SKM-1 (cell line): ENCODE data around the gene PDK4.
"Not testable (repeated sequence)": the region's sequence is repeated elsewhere in the genome, so short reads cannot be mapped to it uniquely, and the experiment has no call there.

Experiments used
- DNase-seq: peaks from one replicate; lab custom pipeline; 2025; ENCODE audit not compliant: unreplicated experiment; lab: John Stamatoyannopoulos, UW

Gene PDK4

DNA sequence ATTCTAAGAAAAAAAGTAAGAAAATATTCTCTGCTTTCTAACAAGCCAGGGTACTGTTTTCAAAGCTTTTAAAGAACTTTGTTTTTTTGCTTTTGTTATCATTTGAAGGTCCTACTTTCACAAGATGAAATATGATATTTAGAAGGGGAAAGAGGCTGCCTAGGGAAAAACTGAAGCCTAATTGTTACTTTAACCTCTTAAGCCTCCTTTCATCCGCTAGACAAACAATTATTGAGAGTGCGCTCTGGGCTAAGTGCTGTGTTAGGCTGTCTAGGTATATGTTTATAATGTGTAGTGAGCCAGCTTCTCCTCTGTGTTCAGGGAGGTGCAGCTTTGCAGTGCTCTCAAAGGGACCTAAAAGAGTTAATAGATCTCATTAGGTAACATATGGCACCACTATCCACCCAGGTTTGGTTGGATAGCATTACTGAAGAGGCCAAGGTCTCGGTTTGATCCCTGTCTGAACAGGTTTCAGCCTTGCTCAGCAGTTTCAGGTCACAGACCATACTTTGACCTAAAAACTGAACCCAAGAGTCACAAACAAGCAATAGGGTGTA lies 17.9 kb downstream of the PDK4 start:
- no peak for DNase-seq

DNA sequence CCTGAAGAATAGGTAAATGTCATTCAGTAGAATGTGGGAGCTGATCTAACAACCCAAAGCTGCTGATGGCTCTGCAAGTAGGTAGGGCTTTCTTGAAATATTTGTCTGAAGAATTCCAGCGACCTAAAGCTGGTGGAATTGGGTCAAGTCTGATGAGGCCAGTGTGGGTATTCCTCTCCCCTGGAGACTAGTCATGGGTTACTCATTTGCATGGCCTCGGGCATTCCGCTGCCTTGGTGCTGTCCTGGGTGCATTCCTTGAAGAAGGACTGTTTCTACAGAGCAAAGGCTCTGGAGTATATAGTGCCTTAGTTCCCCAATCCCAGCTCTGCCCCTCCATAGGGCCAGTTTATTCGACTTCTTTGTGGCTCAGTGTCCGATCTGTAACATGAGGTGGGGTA lies 19.2 kb downstream of the PDK4 start:
- no peak for DNase-seq

DNA sequence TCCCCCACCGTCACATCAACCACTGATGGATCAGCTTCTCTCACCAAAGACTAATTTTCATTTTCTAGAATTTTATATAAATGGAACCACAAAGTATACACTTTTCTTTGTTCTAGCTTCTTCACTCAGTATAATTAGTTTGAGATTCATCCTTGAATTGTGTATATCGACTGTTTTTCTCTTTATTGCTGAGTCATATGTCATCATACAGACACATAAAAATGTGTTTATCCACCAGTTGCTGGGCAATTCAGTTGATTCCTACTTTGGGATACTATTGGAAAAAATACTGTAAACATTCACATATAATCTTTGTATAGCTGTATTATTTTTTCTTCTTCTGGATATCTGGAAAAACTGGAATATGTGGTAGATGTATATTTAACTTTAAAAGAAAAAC lies 26.6 kb downstream of the PDK4 start:
- no peak for DNase-seq

DNA sequence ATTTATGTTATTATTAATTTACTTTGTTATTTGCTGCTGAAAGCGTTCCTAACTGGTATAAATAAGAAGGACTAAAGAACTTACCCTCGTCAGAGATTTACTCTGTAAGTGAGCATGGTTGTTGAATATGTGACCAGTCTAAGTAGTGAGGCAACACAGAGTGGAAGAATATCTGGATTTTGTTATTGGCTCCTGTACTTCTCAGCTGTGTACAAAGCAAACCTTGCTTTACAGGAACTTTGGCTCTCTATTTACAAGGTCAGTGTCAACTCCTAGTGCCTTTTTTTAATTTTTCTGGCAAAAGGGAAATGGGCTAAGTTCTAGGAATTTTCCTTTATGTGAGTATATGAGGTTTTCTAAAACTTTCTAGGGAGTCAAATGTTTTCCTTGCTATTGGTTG lies 35.6 kb downstream of the PDK4 start:
- DNase-seq = no peak

DNA sequence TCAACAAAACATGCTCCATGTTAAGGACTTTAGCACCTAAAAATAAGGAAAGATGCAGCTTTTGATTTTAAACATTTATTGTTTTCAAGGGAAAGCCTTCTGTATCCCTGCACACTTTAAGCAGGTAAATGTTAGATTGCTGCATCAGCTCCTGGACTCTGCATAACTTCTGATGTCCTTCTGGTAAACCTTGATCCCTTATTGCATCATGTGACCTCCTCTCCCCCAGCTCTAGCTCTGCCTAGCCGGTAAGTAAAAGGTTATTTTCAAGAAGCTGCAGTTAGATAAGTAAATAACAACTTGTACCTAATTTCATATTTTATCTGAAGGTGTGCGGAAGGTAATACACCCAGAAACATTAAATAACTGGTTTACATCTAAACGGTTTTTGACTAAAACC lies 37.5 kb downstream of the PDK4 start:
- no peak for DNase-seq

DNA sequence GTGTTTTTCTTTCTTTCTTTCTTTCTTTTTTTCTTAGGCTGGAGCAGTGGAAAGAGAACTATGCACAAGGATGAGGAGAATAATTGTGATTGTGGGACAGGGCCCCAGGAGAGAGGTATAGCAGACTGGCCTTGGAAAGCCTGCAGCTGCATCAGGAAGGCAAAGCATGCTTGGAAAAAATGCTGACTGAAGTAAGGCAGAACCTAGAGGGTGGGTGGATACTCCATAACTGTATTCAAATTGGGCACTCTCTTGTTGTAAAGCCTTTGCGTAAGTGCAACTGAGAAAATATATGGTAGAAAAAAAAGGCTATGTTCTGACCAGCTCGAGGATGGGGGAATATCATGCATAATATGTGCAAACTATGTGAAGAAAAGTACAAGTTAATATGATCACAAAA lies 39.5 kb downstream of the PDK4 start:
- no peak for DNase-seq

DNA sequence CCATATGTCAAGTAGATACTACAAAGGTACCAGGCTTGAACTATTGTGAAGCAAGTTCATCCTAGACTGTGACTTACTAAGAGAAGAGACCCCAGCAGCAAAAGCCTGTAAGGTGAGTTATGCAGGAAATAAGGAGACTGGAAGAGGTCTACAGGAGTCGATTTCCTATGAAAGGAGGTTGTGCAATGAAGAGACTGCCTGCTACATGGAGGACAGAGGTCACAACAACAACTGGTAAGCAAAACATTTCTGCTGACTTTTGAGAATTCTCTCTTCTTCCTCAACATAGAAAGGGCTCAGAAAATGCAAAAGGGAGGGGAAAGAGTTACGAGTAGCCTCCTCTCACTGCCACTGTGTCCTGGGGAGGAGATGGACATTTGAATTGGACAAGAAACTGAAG lies 42.4 kb downstream of the PDK4 start:
- DNase-seq = no peak

DNA sequence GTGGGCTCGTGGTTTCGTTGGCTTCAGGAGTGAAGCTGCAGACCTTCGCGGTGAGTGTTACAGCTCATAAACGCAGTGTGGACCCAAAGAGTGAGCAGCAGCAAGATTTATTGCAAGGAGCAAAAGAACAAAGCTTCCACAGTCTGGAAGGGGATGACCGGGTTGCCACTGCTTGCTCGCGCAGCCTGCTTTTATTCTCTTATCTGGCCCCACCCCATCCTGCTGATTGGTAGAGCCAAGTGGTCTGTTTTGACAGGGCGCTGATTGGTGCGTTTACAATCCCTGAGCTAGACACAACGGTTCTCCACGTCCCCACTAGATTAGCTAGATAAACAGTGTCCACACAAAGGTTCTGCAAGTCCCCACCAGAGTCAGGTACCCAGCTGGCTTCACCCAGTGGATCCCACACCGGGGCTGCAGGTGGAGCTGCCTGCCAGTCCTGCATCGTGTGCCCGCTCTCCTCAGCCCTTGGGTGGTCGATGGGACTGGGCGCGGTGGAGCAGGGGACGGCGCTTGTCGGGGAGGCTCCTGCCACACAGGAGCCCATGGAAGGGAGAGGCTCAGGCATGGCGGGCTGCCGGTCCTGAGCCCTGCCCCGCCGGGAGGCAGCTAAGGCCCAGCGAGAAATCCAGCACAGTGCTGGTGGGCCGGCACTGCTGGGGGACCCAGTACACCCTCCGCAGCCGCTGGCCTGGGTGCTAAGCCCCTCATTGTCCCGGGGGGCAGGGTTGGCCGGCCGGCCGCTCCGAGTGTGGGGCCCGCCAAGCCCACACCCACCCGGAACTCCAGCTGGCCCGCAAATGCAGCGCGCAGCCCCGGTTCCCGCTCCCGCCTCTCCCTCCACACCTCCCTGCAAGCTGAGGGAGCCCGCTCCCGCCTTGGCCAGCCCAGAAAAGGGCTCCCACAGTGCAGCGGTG lies 44.0 kb downstream of the PDK4 start:
- DNase-seq = not testable (repeated sequence)

DNA sequence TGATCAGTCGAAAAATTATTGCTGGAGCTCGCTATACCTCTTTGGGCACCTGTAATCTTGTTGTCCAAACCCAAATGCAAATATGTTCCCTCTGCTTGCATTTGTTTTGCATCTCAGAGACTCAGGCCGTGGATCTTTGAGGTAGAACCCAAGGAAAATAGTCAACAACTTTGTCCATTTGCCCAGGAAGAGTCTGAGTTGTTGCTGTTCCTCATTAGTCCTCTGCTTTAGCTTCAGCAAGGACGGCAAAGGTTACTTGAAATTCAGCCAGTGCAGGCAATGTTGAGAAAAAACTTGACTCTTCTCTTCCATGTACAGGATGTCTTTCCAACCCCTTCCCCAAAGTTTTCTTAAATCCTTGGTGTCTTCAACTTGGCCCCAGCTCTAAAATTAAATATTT lies 45.8 kb downstream of the PDK4 start:
- no peak for DNase-seq

DNA sequence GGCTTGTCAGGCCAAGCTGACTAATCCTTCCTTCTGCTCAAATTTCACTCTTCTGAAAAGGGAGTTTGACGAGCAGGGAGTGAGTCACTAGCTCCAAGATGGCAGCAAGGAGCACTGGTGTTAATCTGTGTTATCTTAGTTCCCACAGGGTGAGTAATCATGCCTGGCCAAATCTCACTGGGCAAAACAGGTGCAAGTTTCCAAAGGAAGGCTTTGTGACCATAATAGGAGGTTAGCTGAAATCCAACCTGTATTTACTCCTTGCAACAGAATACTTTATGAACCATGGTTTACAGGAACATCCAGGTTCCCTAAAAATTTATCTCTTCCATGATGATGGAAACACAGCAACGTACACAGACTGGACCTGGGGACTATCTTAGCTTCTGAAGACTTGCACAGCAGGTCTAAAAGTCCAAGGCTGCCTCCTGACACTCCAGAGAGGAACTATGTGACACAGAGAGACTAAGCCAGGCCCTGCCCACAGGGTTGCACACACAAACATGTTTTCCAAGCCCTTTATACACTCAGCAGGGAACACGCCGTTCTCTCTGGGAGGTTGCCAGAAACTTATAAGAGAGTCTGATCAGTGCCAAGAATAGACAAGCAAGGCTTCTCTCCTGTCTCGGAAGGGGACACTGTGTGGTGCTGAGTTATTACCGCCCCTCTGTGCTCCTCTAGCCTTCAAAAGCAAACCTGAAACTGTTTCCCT lies 46.3 kb downstream of the PDK4 start:
- no peak for DNase-seq

DNA sequence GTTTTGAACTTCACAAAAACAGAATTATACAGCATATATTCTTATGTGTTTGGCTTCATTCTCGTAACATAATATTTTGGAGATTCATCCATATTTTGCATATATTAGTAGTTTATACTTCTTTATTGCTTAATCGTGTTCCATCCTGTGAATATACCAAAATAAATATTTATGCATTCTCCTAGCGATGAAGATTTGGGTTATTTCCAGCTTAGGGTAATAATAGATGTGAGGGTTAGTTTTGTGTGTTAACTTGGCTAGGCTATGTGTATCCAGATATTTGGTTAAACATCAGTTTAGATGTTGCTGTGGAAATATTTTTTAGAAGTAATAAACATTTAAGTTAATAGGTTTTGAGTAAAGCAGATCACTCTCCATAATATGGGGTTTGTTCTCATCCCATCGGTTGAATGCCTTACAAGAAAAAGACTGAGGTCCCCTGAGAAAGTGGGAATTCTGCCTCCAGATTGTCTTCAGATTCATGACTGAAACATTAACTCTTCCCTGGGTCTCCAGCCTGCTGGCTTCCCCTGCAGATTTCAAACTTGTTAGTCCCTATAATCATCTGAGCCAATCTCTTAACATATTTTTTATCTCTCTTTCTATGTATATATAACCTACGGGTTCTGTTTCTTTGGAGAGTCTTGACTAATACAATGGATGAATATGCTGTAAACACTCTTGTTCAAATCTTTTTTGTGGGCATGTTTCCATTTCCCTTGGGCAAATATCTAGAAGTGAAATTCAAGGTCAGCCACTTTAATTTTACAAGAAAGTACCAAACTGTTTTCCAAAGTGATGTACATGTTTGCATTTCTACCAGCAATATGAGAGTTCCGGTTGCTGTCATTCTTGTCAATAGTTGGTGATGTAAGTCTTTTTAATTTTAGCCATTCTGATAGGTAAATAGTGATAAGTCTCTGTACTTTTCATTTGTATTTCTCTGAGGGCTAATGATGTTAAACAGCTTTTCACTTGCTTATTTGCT lies 48.7 kb downstream of the PDK4 start:
- DNase-seq = no peak

DNA sequence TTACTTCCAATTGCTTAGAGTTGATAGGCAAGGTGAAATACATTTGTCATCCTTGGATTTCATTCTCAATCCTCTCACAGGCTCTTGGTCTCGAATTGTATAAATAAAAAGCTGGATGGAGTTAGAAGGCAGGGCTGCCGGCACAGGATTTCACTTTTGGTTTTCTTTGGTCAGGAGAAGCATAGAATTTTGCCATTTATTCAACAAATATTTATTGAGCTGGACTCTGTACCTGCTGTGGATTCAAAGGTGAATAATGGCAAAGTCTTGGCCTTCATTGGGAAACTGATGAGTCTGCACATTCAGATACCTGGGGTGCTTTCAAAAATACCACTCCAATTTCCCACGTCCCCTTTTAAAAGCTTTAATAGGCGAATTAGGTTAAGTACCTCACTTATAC lies 49.7 kb downstream of the PDK4 start:
- no peak for DNase-seq

DNA sequence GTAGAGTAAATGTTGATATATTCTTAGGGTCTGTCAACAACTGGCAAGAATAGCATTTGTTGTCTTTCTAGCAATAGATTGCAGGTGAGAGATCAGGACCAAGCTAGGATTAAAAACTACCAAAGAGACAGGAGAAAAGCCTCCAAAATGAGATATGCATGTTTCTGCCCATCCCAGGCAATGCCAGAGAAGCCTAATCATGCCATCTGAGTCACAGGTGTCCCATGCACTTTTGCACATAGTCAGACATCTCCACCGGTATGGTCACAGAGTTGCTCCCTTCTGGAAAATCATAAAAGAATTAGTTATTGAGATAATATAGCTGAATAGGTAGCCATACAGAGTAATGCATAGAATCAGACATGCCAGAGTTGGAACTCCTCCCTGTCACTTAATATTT lies 50.6 kb downstream of the PDK4 start:
- DNase-seq = no peak

DNA sequence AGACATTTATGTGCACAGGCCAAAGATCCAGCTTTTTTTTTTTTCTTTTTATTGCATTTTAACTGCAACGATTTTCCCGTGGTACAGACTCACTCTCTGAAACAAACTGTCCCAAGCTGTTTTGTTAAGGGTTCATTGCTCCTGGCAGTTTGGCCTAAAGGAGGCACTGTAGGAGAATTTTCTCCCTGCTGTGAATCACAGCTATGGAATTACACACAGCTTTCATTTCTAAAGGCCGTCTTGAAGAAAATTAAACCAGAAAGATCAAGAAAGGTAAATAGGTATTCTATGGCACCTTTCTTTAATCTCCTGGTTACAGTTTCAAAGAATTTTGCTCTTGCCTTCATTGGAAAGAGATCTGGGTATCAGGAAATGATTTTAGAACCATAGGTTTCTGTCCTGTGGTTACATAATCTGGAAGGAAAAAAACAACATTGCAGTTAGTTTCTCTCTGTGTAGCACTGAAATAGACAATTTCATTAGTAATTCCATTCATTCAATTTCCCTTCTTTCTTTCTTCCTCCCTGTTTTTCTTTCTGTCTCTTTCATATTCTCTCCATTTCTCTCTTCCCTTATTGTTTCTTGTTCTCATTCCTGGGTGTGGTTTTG lies 51.2 kb downstream of the PDK4 start:
- DNase-seq = no peak

DNA sequence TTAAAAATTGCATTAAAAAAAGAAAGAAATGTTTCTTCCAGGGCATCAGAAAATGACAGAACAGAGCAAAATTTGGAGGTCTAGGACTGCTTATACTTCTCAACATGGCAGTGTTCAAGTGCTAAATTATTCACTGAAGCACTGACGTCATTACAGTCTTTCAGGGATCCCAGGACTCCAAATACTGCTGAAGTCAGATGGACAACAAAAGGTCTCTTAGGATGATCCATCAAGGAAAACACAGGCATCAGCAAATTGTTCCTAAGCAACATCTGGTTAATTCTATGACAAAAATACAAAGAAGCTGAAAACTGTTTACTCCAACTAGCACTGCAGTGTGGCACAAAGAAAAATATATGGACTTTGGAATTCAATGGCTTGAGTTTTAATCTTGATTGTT lies 52.1 kb downstream of the PDK4 start:
- DNase-seq = no peak

DNA sequence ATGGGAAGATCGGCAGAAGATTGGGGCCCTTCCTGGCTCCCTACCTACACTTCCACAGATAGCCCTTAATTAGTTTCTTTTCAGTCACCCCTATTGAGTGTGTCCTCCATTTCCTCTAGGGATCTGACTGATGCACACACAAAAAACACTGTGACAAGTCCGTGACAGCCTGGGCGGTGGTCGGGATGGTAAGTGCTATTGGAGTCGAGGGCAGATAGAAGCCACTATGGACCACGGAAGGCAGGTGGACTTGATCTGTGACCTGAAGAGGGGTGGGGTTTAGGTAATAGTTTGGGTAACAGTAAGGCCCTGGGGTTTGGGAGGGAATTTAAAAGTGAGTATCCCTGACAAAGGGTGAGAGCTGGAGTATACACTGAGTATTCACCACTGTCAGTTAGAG lies 53.0 kb downstream of the PDK4 start:
- no peak for DNase-seq

DNA sequence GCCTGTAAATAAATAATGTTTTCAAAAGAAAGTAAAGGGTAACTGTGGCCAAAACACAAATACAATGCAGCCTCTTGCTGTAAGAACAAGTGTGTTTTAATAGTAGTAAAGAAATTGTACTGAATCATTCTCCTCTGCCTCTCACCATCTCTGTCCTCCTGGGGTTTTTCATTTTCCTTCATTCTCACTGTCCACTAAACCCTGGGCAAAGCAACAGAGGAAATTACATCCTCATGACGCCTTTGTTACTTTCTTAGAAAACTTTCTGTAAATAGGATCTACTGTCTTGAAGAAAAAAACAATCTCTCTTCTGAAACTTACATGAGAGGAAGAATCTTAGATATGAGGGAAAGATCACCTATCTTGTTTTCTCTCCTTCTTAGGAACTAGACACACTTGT lies 56.0 kb downstream of the PDK4 start:
- DNase-seq = no peak

DNA sequence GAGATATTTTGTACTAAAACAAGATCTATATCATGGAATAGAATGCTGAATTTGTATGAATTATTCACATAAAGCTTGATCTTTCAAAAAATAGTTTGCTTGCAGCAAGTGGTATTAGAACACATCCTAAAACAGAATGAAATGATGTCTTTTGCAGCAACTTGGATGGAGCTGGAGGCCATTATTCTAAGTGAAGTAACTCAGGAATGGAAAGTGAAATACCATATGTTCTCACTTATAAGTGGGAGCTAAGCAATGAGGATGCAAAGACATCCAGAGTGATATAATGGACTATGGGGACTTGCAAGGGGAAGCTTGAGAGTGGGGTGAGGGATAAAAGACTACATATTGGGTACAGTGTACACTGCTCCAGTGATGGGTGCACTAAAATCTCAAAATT lies 56.9 kb downstream of the PDK4 start:
- DNase-seq = no peak

DNA sequence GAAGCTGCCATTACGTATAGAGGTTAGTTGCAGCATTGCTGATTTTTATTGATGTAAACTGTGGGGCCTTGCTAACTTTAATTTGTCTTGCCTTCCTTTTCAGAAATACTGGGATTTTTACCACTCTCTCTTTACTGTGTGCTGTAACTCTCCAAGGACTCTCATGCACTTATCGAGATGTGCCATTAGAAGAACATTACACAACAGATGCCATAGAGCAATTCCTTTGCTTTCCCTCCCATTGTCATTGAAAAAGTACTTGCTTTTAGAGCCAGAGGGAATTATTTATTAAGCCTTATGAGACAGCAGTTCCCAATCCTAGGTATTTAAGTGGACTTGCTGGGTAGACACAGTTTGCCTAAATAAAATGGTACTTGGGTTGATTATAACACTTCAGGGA lies 58.8 kb downstream of the PDK4 start:
- no peak for DNase-seq

DNA sequence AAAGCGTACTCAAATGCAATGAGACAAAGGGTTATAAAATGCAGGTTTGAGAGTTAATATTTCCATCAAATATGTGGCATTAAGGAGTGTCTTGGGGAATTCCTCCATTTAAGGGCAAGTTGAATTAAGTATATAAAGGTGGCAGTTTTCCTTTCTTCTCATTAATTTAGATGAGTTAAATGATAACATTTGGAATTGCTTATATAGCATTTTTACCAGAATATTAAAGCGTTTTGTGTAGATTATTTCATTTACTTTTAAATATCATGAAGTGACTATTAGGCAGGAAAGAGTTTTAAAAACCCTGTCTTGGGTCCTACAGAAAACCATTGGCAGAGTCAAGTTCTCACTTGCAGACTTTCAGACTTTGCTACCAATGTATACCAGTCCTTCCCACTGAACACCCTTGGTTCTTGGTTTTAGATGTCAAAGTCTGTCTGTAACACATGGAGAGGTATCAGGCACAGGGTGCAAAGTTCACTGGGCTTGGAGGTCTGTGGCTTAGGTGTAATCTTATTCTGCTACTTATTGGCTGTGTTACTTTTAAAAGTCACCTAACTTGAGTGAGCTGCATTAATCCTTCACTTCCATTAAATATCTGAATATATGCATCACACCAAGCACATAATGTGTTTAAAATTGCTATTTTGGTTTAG lies 59.5 kb downstream of the PDK4 start:
- no peak for DNase-seq
